HG02798 (cell line): Measurements from ENCODE around the gene SSBP2.
A peak's percentile ranks its signal among the peaks of the same experiment; 100 is the strongest.

Experiments used
- ATAC-seq: cut with Tn5 transposase; IDR thresholded peaks from one replicate; pipeline ENCODE4 v1.9.1; 2021; ENCODE audit warnings: mild to moderate bottlenecking; ENCODE audit not compliant: unreplicated experiment, poor library complexity

The SSBP2 gene

GRCh38 chr5:81767938-81768337 is 17.0 kb upstream of the SSBP2 start:
- ATAC-seq: no peak

GRCh38 chr5:81767097-81767496 is 16.2 kb upstream of the SSBP2 start:
- ATAC-seq: no peak

- ATAC-seq: no peak
These were observed 15.7 kb upstream of the SSBP2 start for GRCh38 chr5:81766611-81767010.

GRCh38 chr5:81763294-81763928 is 12.5 kb upstream of the SSBP2 start:
- ATAC-seq: no peak

GRCh38 chr5:81762853-81763252 is 12.0 kb upstream of the SSBP2 start:
- ATAC-seq: no peak

GRCh38 chr5:81762401-81762800 is 11.5 kb upstream of the SSBP2 start:
- ATAC-seq: no peak

- no peak for ATAC-seq
These were observed 11.1 kb upstream of the SSBP2 start for GRCh38 chr5:81761970-81762369.

- ATAC-seq: no peak
These were observed 10.4 kb upstream of the SSBP2 start for GRCh38 chr5:81761270-81761669.

- no peak for ATAC-seq
These were observed 9.6 kb upstream of the SSBP2 start for GRCh38 chr5:81760521-81760920.

- ATAC-seq: no peak
These were observed 8.7 kb upstream of the SSBP2 start for GRCh38 chr5:81759632-81760005.

- no peak for ATAC-seq
These were observed 6.5 kb upstream of the SSBP2 start for GRCh38 chr5:81757404-81757803.

GRCh38 chr5:81756016-81756415 is 5.1 kb upstream of the SSBP2 start:
- no peak for ATAC-seq

- no peak for ATAC-seq
These were observed 4.4 kb upstream of the SSBP2 start for GRCh38 chr5:81755320-81755719.

GRCh38 chr5:81754621-81755020 is 3.7 kb upstream of the SSBP2 start:
- no peak for ATAC-seq

GRCh38 chr5:81753429-81753828 is 2.5 kb upstream of the SSBP2 start:
- ATAC-seq: no peak

GRCh38 chr5:81752644-81752963 is 1.7 kb upstream of the SSBP2 start:
- ATAC-seq: no peak

GRCh38 chr5:81751836-81752643 is 1.1 kb upstream of the SSBP2 start:
- no peak for ATAC-seq

- peak; percentile 12 for ATAC-seq
These were observed 439 bp downstream of the SSBP2 start for GRCh38 chr5:81750308-81751008.

- peak; percentile 34 for ATAC-seq
These were observed 1.2 kb downstream of the SSBP2 start for GRCh38 chr5:81749561-81750307.

- no peak for ATAC-seq
These were observed 1.7 kb downstream of the SSBP2 start for GRCh38 chr5:81749192-81749560.

- no peak for ATAC-seq
These were observed 2.3 kb downstream of the SSBP2 start for GRCh38 chr5:81748556-81748955.
